Caco-2 (cell line): ENCODE data around the gene SPECC1. TPM values are rescaled to one million over a fixed set of nuclear protein-coding genes. Genes with fewer than 3 reads are reported as not detected.

Experiments used
- BruUV-seq: library from RNA; stranded (reverse); fragments of 400-500 nt; replicated peaks from 2 replicates; lab custom pipeline; 2021; lab: Mats Ljungman, UMichigan
- CTCF ChIA-PET: fragments of 300-600 bp; sonication (Branson Sonifier 250); formaldehyde crosslinking; loops from one replicate; lab custom pipeline; 2022; ENCODE audit warnings: antibody characterized with exemption; lab: Charles Lee
- POLR2A ChIA-PET: fragments of 300-600 bp; sonication (Branson Sonifier 250); formaldehyde crosslinking; loops from one replicate; lab custom pipeline; 2022; ENCODE audit warnings: antibody characterized with exemption; lab: Charles Lee
- DNase-seq, 2 experiments: peaks; one replicate each; pipeline versions ENCODE4 v3.0.0 to v3.0.0-alpha.2; 2020 to 2022
- H3K27me3 ChIP-seq: replicated peaks from 2 replicates; pipeline ENCODE4 v1.6.0; 2011; ENCODE audit warnings: low read length; ENCODE audit not compliant: control insufficient read depth, insufficient read depth
- H3K36me3 ChIP-seq: 2 replicates; pipeline ENCODE4 v1.5.1; 2011; ENCODE audit warnings: low read length; ENCODE audit not compliant: control insufficient read depth, insufficient read depth
- H3K4me1 ChIP-seq: fragments of 250-450 bp; sonication (Bioruptor Pico); 2 replicates; pipeline ENCODE4 v1.5.1; 2020; ENCODE audit warnings: mild to moderate bottlenecking
- H3K4me3 ChIP-seq: 2 replicates; pipeline ENCODE4 v1.5.1; 2011; ENCODE audit warnings: low read depth, mild to moderate bottlenecking, control low read depth, low read length
- H3K9me3 ChIP-seq: fragments of 250-450 bp; sonication (Bioruptor Pico); 2 replicates; pipeline ENCODE4 v1.5.1; 2020; ENCODE audit warnings: mild to moderate bottlenecking, moderate library complexity
- H3K27ac Mint-ChIP-seq: one replicate; pipeline ENCODE4 v1.8.0; 2022; ENCODE audit warnings: mixed read lengths; ENCODE audit not compliant: unreplicated experiment
- H3K27me3 Mint-ChIP-seq: one replicate; pipeline ENCODE4 v1.8.0; 2022; ENCODE audit warnings: mixed read lengths; ENCODE audit not compliant: insufficient read depth, unreplicated experiment
- H3K36me3 Mint-ChIP-seq: one replicate; pipeline ENCODE4 v1.8.0; 2022; ENCODE audit warnings: mild to moderate bottlenecking, mixed read lengths; ENCODE audit not compliant: insufficient read depth, unreplicated experiment
- H3K4me1 Mint-ChIP-seq: one replicate; pipeline ENCODE4 v1.8.0; 2022; ENCODE audit warnings: low read depth, mixed read lengths; ENCODE audit not compliant: unreplicated experiment
- H3K4me3 Mint-ChIP-seq: one replicate; pipeline ENCODE4 v1.8.0; 2022; ENCODE audit warnings: mild to moderate bottlenecking, moderate library complexity, mixed read lengths; ENCODE audit not compliant: unreplicated experiment
- H3K9me3 Mint-ChIP-seq: one replicate; pipeline ENCODE4 v1.8.0; 2022; ENCODE audit warnings: mixed read lengths; ENCODE audit not compliant: unreplicated experiment
- intact Hi-C: fragments of 100-400 bp; cut with micrococcal nuclease; formaldehyde crosslinking; loops from one replicate; pipeline ENCODE4 v1.10.0; 2022; ENCODE audit not compliant: unreplicated experiment
- total RNA-seq: library from RNA; stranded (reverse); gene quantifications from 2 replicates; pipeline ENCODE4 v1.2.3, GENCODE V29; 2022
- TF ChIP-seq, protein P1 (sequence below), 2 experiments: fragments of 200-600 bp in 1 of 2; IDR thresholded peaks; 1 replicate in 1 of 2; 2 replicates in 1 of 2; pipeline versions ENCODE4 v1.5.1 to v1.8.0; 2011 to 2022; ENCODE audit warnings: antibody characterized with exemption in 1 of 2, control low read depth in 1 of 2, inconsistent platforms in 1 of 2, low read depth in 1 of 2, low read length in 1 of 2, mild to moderate bottlenecking in 1 of 2, moderate library complexity in 1 of 2; ENCODE audit not compliant: insufficient read depth in 1 of 2, severe bottlenecking in 1 of 2, unreplicated experiment in 1 of 2

The SPECC1 gene
- total RNA-seq, 1 experiment from 2014 or later: 123 TPM

DNA sequence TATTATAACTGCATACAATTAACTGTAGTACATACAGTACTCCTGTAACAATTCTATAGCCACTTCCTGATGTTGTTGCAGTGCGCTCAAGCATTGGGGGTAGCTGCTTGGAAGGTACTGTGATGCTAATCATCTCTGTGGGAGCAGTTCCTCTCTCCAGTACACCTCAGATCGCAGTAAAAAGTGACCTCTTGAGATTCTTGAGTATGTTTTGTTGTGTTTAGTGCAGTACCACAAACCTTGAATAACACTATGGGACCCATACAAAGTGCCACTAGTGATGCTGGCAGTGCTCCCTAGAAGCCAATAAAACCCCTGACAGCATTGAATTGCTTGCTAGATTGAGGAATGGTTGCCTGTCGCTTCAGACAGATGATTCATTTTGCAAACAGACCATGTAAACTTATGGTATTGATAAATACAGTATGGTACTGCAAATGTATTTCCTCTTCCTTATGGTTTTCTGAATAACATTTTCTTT is 193.0 kb downstream of the SPECC1 start:
- H3K4me3 ChIP-seq: no peak overlapping the region
- no peaks in the 10 kb centered on the region for H3K36me3 ChIP-seq
- CTCF ChIA-PET: no interaction called here
- H3K27me3 Mint-ChIP-seq: no peaks in the 10 kb centered on the region
- no peaks in the 10 kb centered on the region for H3K9me3 ChIP-seq
- H3K4me1 Mint-ChIP-seq: no peaks in the 10 kb centered on the region
- H3K9me3 Mint-ChIP-seq: peaks cover 9% of the 10 kb centered on the region
- no peak overlapping the region for H3K27ac Mint-ChIP-seq
- no peak for DNase-seq
- TF ChIP-seq, protein P1, sequence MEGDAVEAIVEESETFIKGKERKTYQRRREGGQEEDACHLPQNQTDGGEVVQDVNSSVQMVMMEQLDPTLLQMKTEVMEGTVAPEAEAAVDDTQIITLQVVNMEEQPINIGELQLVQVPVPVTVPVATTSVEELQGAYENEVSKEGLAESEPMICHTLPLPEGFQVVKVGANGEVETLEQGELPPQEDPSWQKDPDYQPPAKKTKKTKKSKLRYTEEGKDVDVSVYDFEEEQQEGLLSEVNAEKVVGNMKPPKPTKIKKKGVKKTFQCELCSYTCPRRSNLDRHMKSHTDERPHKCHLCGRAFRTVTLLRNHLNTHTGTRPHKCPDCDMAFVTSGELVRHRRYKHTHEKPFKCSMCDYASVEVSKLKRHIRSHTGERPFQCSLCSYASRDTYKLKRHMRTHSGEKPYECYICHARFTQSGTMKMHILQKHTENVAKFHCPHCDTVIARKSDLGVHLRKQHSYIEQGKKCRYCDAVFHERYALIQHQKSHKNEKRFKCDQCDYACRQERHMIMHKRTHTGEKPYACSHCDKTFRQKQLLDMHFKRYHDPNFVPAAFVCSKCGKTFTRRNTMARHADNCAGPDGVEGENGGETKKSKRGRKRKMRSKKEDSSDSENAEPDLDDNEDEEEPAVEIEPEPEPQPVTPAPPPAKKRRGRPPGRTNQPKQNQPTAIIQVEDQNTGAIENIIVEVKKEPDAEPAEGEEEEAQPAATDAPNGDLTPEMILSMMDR (IDR thresholded peaks at IDR 0.05; ENCODE audit: insufficient read depth in 1 of 2, low read depth in 1 of 2, low read length in 1 of 2, severe bottlenecking in 1 of 2, unreplicated experiment in 1 of 2): no peak
- peaks cover 37% of the 10 kb centered on the region for H3K36me3 Mint-ChIP-seq
- intact Hi-C loops: no loop called here
- H3K27me3 ChIP-seq: no peaks in the 10 kb centered on the region
- H3K4me3 Mint-ChIP-seq: no peak overlapping the region
- BruUV-seq: no TSS peak
- H3K4me1 ChIP-seq: peaks cover 7% of the 10 kb centered on the region; the same call in 1 of the 2 replicates
- POLR2A ChIA-PET: no interaction called here

DNA sequence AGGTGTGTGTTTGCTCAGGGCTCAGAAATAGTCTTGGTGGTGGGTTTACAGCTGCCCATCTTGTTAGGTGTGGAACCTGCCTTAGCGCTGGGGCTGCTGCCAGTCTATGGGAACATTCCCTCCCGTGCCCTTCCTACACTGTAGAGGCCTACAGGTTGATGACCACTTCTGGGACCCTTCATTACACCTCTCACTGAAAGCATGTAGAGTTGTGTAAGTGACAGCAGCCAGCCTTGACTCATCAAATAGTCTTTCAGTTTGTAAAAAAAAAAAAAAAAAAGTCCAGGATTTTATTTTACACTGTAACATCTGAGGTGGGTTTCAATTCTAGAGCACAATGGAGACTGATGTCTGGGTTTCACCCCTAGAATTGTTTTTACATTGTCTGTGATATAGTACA is 193.9 kb downstream of the SPECC1 start:
- CTCF ChIA-PET: no interaction called here
- intact Hi-C loops: no loop called here

GRCh38 chr17:20203761-20204263 is 194.7 kb downstream of the SPECC1 start:
- CTCF ChIA-PET: no interaction called here

More for the DNA sequence above, 193.9 kb downstream of the SPECC1 start:
- Histone ChIP-seq H3K4me1 (peaks cover 7% of the 10 kb centered on the region; the same call in 1 of the 2 replicates), H3K27me3 (no peaks in the 10 kb centered on the region), H3K36me3 (no peaks in the 10 kb centered on the region), H3K9me3 (no peaks in the 10 kb centered on the region), H3K4me3 (no peak overlapping the region)
- DNase-seq: no peak
- POLR2A ChIA-PET: no interaction called here
- Mint-ChIP-seq H3K27me3 (no peaks in the 10 kb centered on the region), H3K9me3 (peaks cover 8% of the 10 kb centered on the region), H3K27ac (no peak overlapping the region), H3K4me1 (no peaks in the 10 kb centered on the region), H3K36me3 (peaks cover 39% of the 10 kb centered on the region), H3K4me3 (no peak overlapping the region)
- BruUV-seq: no TSS peak
- TF ChIP-seq, protein P1 (IDR thresholded peaks at IDR 0.05; ENCODE audit: insufficient read depth in 1 of 2, low read depth in 1 of 2, low read length in 1 of 2, severe bottlenecking in 1 of 2, unreplicated experiment in 1 of 2): no peak

More at GRCh38 chr17:20203761-20204263, 194.7 kb downstream of the SPECC1 start:
- Mint-ChIP-seq H3K9me3 (peaks cover under 1% of the 10 kb centered on the region), H3K4me1 (no peaks in the 10 kb centered on the region), H3K4me3 (no peak overlapping the region), H3K27me3 (no peaks in the 10 kb centered on the region), H3K27ac (no peak overlapping the region), H3K36me3 (peaks cover 39% of the 10 kb centered on the region)
- Histone ChIP-seq H3K36me3 (no peaks in the 10 kb centered on the region), H3K4me3 (no peak overlapping the region), H3K9me3 (no peaks in the 10 kb centered on the region), H3K4me1 (peaks cover 7% of the 10 kb centered on the region; the same call in 1 of the 2 replicates), H3K27me3 (no peaks in the 10 kb centered on the region)
- TF ChIP-seq, protein P1 (IDR thresholded peaks at IDR 0.05; ENCODE audit: insufficient read depth in 1 of 2, low read depth in 1 of 2, low read length in 1 of 2, severe bottlenecking in 1 of 2, unreplicated experiment in 1 of 2): no peak
- BruUV-seq: no TSS peak
- DNase-seq: no peak
- intact Hi-C loops: no loop called here
- POLR2A ChIA-PET: no interaction called here
